Bronchial epithelial cell (primary cell): ENCODE data around the gene FEV. TPM values are rescaled to one million over a fixed set of nuclear protein-coding genes. Genes with fewer than 3 reads are reported as not detected.

Experiments
- DNase-seq: peaks from one replicate; pipeline ENCODE4 v3.0.0-alpha.2; 2010; ENCODE audit warnings: low read depth
- FAIRE-seq: peaks from 2 replicates; lab custom pipeline; 2011; peaks lifted over from hg19 to GRCh38; lab: Jason Lieb, UNC
- H3K27me3 ChIP-seq: 2 replicates; pipeline ENCODE4 v1.5.1; 2011; ENCODE audit warnings: low read length; ENCODE audit not compliant: control insufficient read depth, insufficient read depth
- H3K36me3 ChIP-seq: 2 replicates; pipeline ENCODE4 v1.5.1; 2011; ENCODE audit warnings: low read length; ENCODE audit not compliant: control insufficient read depth, insufficient read depth
- H3K4me3 ChIP-seq: 2 replicates; pipeline ENCODE4 v1.5.1; 2011; ENCODE audit warnings: mild to moderate bottlenecking, low read depth, low read length, control low read depth
- total RNA-seq: library from RNA; depleted of rRNA; stranded (reverse); fragments of >200 nt; gene quantifications from 2 replicates; pipeline ENCODE4 v1.2.1, GENCODE V29; 2014
- TF ChIP-seq, protein P1 (sequence below): IDR thresholded peaks from 2 replicates; pipeline ENCODE4 v1.5.1; 2011; ENCODE audit warnings: mild to moderate bottlenecking, moderate library complexity, low read length, control low read depth, inconsistent platforms; ENCODE audit not compliant: insufficient read depth, severe bottlenecking

Gene FEV
- total RNA-seq, 1 donor from 2014 or later, result not detected

DNA sequence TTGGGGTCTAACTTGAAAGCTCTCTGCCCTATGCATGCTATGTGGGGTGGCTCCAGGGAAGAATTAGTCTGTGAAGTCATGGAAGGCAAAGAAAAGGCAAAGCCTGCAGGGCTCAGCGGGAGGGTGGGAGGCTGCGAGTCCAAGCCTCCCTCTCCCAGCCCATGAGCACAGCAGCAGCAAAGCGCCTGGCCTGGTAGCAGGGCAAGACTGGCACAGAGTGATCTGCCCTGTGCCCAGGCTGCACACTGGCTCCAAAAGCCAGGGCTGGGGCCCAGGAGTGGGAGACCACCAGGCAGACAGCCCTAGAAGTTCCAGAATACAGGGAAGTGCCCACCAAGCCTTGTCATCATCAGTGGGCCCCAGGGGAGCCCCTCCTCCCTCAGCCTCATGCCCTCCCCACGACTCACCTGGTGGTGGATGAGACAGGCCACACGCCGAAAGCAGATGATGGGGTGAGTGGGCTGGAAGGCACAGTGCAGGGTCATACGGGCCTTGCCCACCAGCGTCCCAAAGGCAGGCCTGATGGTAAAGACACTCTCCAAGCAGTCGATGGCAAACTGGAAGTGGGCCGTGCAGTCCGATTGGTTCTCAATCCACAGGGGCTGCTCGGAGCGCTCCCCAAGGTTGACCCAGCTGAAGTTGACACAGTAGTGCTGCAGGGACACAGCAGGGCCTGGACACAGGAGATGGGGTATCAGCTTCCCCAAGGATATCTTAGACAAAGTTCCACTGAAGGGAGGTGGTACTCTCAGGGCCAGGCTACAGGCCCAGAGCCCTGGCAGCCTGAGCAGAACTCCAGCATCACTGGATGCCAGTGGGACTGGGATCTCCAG lies 44.2 kb upstream of the FEV start:
- TF ChIP-seq, protein P1, sequence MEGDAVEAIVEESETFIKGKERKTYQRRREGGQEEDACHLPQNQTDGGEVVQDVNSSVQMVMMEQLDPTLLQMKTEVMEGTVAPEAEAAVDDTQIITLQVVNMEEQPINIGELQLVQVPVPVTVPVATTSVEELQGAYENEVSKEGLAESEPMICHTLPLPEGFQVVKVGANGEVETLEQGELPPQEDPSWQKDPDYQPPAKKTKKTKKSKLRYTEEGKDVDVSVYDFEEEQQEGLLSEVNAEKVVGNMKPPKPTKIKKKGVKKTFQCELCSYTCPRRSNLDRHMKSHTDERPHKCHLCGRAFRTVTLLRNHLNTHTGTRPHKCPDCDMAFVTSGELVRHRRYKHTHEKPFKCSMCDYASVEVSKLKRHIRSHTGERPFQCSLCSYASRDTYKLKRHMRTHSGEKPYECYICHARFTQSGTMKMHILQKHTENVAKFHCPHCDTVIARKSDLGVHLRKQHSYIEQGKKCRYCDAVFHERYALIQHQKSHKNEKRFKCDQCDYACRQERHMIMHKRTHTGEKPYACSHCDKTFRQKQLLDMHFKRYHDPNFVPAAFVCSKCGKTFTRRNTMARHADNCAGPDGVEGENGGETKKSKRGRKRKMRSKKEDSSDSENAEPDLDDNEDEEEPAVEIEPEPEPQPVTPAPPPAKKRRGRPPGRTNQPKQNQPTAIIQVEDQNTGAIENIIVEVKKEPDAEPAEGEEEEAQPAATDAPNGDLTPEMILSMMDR, result no peak
- H3K36me3 ChIP-seq, result no peaks in the 10 kb centered on the region
- no peak for DNase-seq
- FAIRE-seq, result no peak
- peaks cover 1% of the 10 kb centered on the region for H3K27me3 ChIP-seq
- H3K4me3 ChIP-seq, result no peak overlapping the region

DNA sequence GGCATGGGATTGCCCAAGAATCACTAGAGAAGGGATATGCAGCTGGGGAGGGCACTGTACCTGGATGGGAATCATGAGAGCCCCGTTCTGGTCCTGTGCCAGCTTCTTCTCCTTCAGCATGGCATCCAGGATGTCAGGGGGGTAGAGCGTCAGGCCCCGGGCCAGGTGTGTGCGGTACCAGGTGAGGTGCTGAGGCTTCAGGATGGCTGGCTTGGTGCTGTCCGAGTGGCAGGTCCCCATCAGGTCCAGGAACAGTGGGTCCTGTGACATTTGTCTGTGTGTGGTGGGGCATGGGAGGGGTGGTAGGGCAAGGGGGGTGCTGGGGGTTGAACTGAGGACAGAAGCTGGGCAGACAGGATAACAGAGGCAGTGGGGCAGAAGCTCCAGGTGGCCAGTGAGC lies 43.2 kb upstream of the FEV start:
- DNase-seq (no peak), FAIRE-seq (no peak)
- Histone ChIP-seq H3K27me3 (peaks cover 2% of the 10 kb centered on the region), H3K4me3 (no peak overlapping the region), H3K36me3 (no peaks in the 10 kb centered on the region)
- TF ChIP-seq, protein P1, result no peak

DNA sequence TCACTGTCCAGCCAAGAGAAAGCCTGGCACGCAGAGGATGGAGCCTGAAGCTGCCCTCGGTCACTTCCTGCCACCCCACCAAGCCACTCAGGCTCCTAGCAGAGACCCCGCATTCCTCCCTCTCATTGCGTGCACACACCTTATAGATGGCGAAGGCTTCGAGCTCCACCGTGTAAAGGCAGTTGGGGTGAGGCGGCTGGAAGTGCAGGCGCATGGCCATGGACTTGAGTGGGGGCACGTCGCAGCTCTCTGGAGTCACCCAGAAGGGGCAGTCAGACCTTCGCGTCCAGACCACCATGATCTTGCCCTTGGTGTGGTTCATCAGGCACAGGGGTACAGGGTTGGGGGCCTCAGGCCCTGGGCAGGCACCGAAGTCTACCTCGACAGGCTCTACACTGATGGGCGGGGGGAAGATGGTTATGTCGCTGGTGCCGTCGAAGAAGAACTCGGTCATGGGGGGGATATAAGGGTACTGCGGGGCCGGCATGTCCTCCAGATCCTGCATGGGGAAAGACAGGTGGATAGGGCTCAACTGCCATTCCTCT lies 42.6 kb upstream of the FEV start:
- Histone ChIP-seq H3K4me3 (no peak overlapping the region), H3K36me3 (no peaks in the 10 kb centered on the region), H3K27me3 (peaks cover 2% of the 10 kb centered on the region)
- TF ChIP-seq, protein P1, result no peak
- DNase-seq, result no peak
- no peak for FAIRE-seq

DNA sequence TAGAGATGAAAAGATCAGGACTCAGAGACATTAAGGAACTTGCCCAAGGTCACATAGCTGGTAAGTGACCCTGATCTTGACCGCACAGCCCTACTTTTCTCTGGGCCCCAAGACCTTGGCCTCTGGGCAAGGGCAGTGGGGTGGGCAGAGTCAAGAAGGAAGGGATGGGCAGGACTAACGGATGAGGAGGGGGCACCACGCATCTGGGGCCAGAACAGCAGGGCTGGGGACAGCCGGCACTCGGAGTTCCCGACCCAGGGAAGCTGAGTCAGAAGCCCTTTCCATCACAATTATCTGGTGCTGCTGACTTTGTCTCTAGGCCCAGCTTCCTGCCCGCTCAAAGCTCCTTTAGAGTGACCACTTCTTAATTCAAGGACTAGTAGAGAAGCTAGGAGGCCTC lies 42.0 kb upstream of the FEV start:
- TF ChIP-seq, protein P1, result no peak
- FAIRE-seq (no peak), DNase-seq (no peak)
- H3K4me3 ChIP-seq, result no peak overlapping the region
- H3K36me3 ChIP-seq, result no peaks in the 10 kb centered on the region
- peaks cover 2% of the 10 kb centered on the region for H3K27me3 ChIP-seq

DNA sequence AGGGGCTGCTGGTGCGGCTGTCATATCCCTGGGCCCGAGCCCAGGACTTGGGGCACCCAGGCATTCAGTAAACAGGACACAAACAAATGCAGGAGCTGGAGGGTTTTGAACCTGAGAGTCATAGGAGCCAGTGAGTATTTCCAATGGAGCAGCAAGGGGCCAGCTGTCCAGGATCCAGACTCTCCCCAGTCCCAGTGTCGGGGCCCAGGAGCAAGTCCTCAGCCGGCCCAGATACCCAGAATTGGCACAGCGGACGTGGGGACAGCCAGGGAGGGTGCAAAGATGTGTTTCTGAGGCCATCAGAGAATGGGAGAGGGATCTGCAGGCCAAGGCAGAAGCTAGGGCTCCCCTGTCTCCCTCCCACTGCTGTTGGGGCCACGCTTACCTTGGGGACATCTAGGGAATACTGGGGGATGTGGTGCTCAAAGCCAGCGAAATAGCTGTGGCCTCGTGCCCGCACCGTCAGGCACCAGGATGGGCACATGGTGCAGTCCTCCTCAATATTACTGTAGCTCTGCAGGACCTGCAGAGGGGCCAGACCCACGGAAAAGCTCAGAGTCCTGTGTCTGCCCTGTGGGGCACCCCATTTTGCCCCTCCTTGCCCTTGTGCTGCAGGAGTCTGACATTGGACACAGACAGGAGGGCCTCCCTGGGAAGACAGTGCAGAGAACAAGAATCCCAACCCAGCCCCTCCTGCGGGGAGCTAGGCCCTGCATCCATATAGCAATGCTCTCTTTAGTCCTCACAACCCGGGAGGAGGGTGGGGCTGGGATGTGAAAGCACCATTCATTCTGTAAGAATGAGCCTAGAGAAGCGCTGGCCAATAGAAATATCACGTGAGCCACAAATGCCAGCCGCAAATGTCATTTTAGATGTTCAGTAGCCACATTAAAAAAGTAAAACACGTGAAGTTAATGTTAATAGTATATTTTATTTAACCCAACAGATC lies 40.9 kb upstream of the FEV start:
- no peak overlapping the region for H3K4me3 ChIP-seq
- H3K27me3 ChIP-seq, result peaks cover 2% of the 10 kb centered on the region
- no peaks in the 10 kb centered on the region for H3K36me3 ChIP-seq
- TF ChIP-seq, protein P1, result no peak
- no peak for DNase-seq
- no peak for FAIRE-seq
